Heart right ventricle (tissue), 16 donors: Measurements from ENCODE around the gene COL13A1. TPM values are rescaled to one million over a fixed set of nuclear protein-coding genes. Genes with fewer than 3 reads are reported as not detected.
A peak's percentile ranks its signal among the peaks of the same experiment; 100 is the strongest.

Experiments
- ATAC-seq, 8 donors: fragments of 200-7000 bp; cut with Tn5 transposase; one replicate each; pipeline ENCODE4 v1.9.1; 2020; ENCODE audit warnings: mild to moderate bottlenecking in 8 of 8, moderate library complexity in 8 of 8, moderate number of reproducible peaks in 1 of 8
- DNase-seq, 2 donors: peaks; one replicate each; pipeline ENCODE4 v3.0.0-alpha.2; 2020
- H3K27ac ChIP-seq, 10 donors: fragments of 200-600 bp; sonication (generic) in 2 of 10; one replicate each; pipeline versions ENCODE4 v1.5.0 to v1.8.0; 2020 to 2022; ENCODE audit warnings: mild to moderate bottlenecking in 3 of 10
- H3K27me3 ChIP-seq, 7 donors: fragments of 200-600 bp; one replicate each; pipeline ENCODE4 v1.8.0; 2021 to 2022; ENCODE audit warnings: mild to moderate bottlenecking in 2 of 7
- H3K36me3 ChIP-seq, 9 donors: fragments of 200-600 bp; sonication (generic) in 1 of 9; one replicate each; pipeline versions ENCODE4 v1.5.0 to v1.8.0; 2020 to 2022; ENCODE audit warnings: mild to moderate bottlenecking in 2 of 9
- H3K4me1 ChIP-seq, 9 donors: fragments of 200-600 bp; sonication (generic) in 1 of 9; one replicate each; pipeline versions ENCODE4 v1.5.0 to v1.8.0; 2020 to 2022; ENCODE audit warnings: mild to moderate bottlenecking in 4 of 9
- H3K4me3 ChIP-seq, 10 donors: fragments of 200-600 bp; sonication (generic) in 2 of 10; one replicate each; pipeline versions ENCODE4 v1.5.0 to v1.8.0; 2020 to 2022; ENCODE audit warnings: mild to moderate bottlenecking in 7 of 10, moderate library complexity in 2 of 10
- H3K9me3 ChIP-seq, 11 donors: fragments of 200-600 bp in 10 of 11; sonication (generic) in 2 of 11; one replicate each; pipeline versions ENCODE4 v1.5.0 to v1.8.0; 2013 to 2022; ENCODE audit warnings: mild to moderate bottlenecking in 2 of 11, control low read depth in 1 of 11, moderate library complexity in 1 of 11
- WGBS, 2 donors: extraction: QIAGEN DNeasy Blood & Tissue Kit; methylation state at CpG; one replicate each; pipeline ENCODE4 v1.1.7; 2013; ENCODE audit warnings: inconsistent platforms in 1 of 2; 5-methylcytosine and 5-hydroxymethylcytosine counted together
- intact Hi-C, 10 donors: fragments of 100-400 bp; cut with DNase I; formaldehyde crosslinking; loops; one replicate each; pipeline versions ENCODE4 v1.11.1 to v1.14.2; 2022
- polyA plus RNA-seq, 2 donors: library from polyadenylated mRNA; stranded (reverse); fragments of 200-250 nt; gene quantifications; one replicate each; pipeline ENCODE4 v1.2.3, GENCODE V29; 2013
- total RNA-seq, 10 donors: library from RNA; stranded (reverse); fragmentation: NEBNext Ultra II Directional in 3 of 10; extraction: Animal tissue kit (Norgen Biotek cat#: 25700) in 3 of 10; gene quantifications; one replicate each; pipeline versions ENCODE4 v1.2.1 to v1.2.4, GENCODE V29; 2021 to 2023
- TF ChIP-seq, protein P1 (sequence below), 9 donors: fragments of 200-600 bp; sonication (generic) in 2 of 9; IDR thresholded peaks; one replicate each; pipeline versions ENCODE4 v1.5.0 to v1.8.0; 2021 to 2022; ENCODE audit warnings: antibody characterized with exemption in 9 of 9, mild to moderate bottlenecking in 5 of 9, moderate library complexity in 1 of 9
- donor health status: Arrhythmogenic right ventricular cardiomyopathy.
- donor health status: ischemic (EF 13 %, LVEDD 7.1; RV severe dilation, severe dysfunction).
- donor health status: healthy with polysubstance abuse.
- donor health status: DM: no; HTN: yes; CAD: no.
- donor health status: DM: no; HTN: no; CAD: no.
- donor health status: ischemic (EF 25% LVEDD 6.9; RV normal size, moderate dysfunction).
- donor health status: ischemic (EF 25% LVEDD 5.7; RV mildly dilated, moderate dysfunction).
- donor health status: healthy.
- donor health status: DM: yes; HTN: yes; CAD: no.
- donor health status: Ischemic cardiomyopathy.
- donor health status: ischemic (EF 35%, LVEDD 5.7; RV mildly dilated, moderate dysfunction).
- donor health status: nonischemic (EF 11% LVEDD 7.7; RV severe dilation, severe dysfunction).
- donor health status: DM: yes; HTN: yes; CAD: no.
- donor health status: PGD.
- donor health status: ischemic (EF 29% LVEDD 5.4; RV normal size, mild dysfunction).
- donor health status: nonischemic (EF 23%, LVEDD 6.1; RV moderate dilation, normal function).

COL13A1 gene
- total and polyA plus RNA-seq, 12 donors = 0.70 to 6.8 (median 2.7) TPM

DNA sequence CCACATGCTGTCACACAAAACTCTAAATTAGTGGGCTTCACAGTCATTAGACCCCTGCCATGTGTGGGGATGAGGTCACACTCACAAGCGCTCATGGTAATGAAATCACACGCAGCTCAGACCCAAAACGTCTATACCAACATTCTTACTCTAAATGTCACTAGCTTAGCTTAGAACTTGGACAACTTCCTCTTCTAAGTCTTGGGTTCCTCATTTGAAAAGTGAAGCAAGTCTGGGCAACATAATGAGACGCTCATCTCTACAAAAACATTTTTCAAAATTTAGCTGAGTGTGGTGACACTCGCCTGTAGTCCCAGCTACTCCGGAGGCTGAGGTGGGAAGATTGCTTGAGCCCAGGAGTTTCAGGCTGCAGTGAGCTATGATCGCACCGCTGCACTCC is 158.2 kb downstream of the COL13A1 start:
- WGBS, 2 donors = 82 to 90% methylated on average over 8 of the region's 8 CpGs
- ATAC-seq (peak in 7 of 8 donors; percentile 10 to 49 (median 25)), DNase-seq (no peak)
- TF ChIP-seq, protein P1, sequence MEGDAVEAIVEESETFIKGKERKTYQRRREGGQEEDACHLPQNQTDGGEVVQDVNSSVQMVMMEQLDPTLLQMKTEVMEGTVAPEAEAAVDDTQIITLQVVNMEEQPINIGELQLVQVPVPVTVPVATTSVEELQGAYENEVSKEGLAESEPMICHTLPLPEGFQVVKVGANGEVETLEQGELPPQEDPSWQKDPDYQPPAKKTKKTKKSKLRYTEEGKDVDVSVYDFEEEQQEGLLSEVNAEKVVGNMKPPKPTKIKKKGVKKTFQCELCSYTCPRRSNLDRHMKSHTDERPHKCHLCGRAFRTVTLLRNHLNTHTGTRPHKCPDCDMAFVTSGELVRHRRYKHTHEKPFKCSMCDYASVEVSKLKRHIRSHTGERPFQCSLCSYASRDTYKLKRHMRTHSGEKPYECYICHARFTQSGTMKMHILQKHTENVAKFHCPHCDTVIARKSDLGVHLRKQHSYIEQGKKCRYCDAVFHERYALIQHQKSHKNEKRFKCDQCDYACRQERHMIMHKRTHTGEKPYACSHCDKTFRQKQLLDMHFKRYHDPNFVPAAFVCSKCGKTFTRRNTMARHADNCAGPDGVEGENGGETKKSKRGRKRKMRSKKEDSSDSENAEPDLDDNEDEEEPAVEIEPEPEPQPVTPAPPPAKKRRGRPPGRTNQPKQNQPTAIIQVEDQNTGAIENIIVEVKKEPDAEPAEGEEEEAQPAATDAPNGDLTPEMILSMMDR (IDR thresholded peaks at IDR 0.05) = no peak
- intact Hi-C loops = no loop called here
- Histone ChIP-seq H3K36me3 (no peaks in the 10 kb centered on the region), H3K4me1 (peaks cover 0 to 31% (median 7%) of the 10 kb centered on the region in 9 donors), H3K9me3 (no peaks in the 10 kb centered on the region), H3K4me3 (no peak overlapping the region), H3K27ac (peak overlapping the region in 1 of 10 donors; percentile 63), H3K27me3 (no peaks in the 10 kb centered on the region)

DNA sequence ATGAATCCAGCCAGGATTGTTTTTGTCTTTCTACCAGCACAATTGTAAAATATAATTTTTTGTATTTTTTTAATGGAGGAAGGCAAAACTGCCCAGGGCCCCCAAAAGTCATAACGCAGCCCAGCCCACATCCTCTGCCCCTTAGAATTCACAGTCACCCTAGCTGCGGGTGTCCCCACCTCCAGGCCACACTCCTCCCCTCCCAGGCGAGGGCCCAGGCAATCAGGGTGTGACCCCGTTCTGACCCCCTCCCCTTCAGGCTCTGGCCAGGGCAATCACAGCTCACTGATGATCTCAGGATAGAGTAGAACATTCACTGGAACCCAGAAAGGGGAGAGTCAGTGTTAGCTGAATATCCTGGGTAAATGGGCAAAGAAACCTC is 158.9 kb downstream of the COL13A1 start:
- intact Hi-C loops = no loop called here
- Histone ChIP-seq H3K4me3 (no peak overlapping the region), H3K27me3 (peaks cover 0 to 2% (median 0%) of the 10 kb centered on the region in 7 donors), H3K27ac (peak overlapping the region in 1 of 10 donors; percentile 63), H3K9me3 (no peaks in the 10 kb centered on the region), H3K4me1 (peaks cover 0 to 31% (median 7%) of the 10 kb centered on the region in 9 donors), H3K36me3 (no peaks in the 10 kb centered on the region)
- ATAC-seq (no peak), DNase-seq (no peak)
- TF ChIP-seq, protein P1 (IDR thresholded peaks at IDR 0.05) = no peak
- 73 to 83% methylated on average over 4 of the region's 4 CpGs for WGBS, 2 donors

DNA sequence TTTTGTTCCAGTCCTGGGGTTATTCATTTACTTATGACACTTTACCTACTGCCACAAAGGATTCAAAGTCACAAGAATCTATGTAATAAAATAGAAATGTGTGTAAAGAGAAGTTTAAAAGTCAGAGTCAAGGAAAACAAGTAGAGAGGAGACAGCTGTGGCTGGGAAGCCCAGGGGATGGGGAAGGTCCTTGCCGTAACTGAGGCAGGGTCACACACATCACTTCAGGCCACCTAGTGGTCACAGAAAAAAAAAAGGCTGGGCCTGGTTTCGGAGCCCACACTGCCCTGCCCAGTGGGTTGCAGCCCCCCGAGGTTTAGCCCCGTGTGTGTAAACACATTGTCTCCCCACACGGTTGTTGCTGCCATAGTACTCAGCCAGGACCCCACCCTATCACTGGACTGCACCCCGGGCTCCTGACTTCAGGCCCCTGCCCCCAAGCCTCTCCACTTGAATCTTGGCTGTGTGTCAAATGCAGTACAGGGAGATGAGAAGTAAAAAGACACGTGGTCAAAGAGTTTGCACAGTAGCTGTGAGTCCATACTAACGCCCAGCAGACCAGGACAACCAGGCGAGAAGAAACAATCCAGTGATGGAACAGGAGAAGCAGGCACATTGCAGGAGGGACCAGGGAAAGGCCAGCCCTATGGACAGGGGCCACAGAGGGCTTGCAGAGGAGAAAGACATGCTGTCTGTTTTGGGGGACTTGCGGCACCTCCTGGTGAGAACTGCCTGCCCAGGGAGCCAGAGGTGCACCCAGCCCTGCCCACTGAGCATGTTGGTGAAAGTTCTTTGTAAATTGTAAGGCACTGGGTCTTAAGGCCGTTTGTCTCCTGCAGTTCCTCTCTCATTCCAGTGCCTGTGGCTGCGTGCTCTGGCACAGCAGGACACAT is 159.5 kb downstream of the COL13A1 start:
- Histone ChIP-seq H3K36me3 (no peaks in the 10 kb centered on the region), H3K4me1 (peaks cover 0 to 31% (median 7%) of the 10 kb centered on the region in 9 donors), H3K4me3 (no peak overlapping the region), H3K27me3 (peaks cover 0 to 9% (median 0%) of the 10 kb centered on the region in 7 donors), H3K9me3 (no peaks in the 10 kb centered on the region), H3K27ac (peak overlapping the region in 1 of 10 donors; percentile 63)
- intact Hi-C loops = no loop called here
- WGBS, 2 donors = 44 to 48% methylated on average over 12 of the region's 12 CpGs
- DNase-seq = no peak
- TF ChIP-seq, protein P1 (IDR thresholded peaks at IDR 0.05) = peak in 5 of 9 donors; percentile 18 to 35 (median 25)
- peak in 5 of 8 donors; percentile 24 to 50 (median 40) for ATAC-seq

DNA sequence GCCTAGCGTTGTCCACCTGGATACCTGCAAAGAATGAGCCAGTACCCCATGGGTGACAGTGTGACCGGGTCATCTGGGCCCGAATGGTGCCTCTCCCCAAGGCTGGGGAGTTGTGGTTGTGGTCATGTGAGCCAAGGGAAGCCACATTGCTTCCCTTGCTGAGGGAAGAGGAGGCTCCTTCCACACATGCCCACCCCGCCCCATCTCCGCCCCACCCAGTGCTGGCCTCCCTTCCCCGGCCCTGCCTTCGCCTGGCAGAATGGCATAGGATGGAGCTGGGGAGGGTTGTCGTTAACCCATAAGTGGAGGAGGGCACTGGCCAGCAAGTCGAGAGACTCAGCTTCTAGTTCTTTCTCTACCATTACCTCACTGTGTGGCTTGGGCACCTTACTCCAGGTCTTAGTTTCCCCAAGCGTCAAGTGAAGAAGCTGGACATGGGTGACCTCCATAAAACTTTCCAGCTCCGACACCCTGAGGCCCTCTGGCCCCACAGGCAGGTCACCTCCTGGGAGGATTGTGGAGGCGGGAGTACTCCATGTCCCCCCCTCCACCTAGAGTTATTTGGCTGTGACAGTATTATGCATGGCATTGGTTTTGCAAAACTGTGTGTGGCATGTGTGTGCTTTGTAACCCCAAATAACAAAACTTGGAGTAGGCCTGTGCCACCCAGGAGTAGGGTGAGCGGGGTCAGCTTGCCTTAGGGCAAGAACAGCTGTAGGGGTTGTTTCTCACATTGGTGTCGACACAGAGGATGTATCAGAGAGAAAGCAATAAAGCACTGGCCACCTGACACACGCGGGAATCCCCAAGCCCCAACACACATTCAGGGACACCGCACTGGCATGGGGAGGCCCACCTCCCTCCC is 160.4 kb downstream of the COL13A1 start:
- DNase-seq = no peak
- no peaks in the 10 kb centered on the region for H3K36me3 ChIP-seq
- H3K4me3 ChIP-seq = no peak overlapping the region
- intact Hi-C loops = no loop called here
- no peak overlapping the region for H3K27ac ChIP-seq
- 87 to 91% methylated on average over 17 of the region's 17 CpGs for WGBS, 2 donors
- TF ChIP-seq, protein P1 (IDR thresholded peaks at IDR 0.05) = no peak
- H3K27me3 ChIP-seq = peaks cover 0 to 16% (median 0%) of the 10 kb centered on the region in 7 donors
- no peak for ATAC-seq
- H3K4me1 ChIP-seq = peaks cover 0 to 31% (median 7%) of the 10 kb centered on the region in 9 donors
- H3K9me3 ChIP-seq = no peaks in the 10 kb centered on the region
